K562 (cell line): Measurements from ENCODE around the gene NAA10. TPM values are rescaled to one million over a fixed set of nuclear protein-coding genes. Genes with fewer than 3 reads are reported as not detected.

ENCODE experiments used
- AFF1 ChIP-seq, 2 experiments: fragments of 450-650 bp; IDR thresholded peaks; 2 replicates each; pipeline ENCODE4 v1.6.1; 2018; ENCODE audit warnings: mild to moderate bottlenecking in 2 of 2, low read depth in 1 of 2; ENCODE audit not compliant: partially characterized antibody in 2 of 2
- E2F1 ChIP-seq: sonication (generic); formaldehyde crosslinking; IDR thresholded peaks from 2 replicates; pipeline ENCODE4 v1.8.1; 2023; ENCODE audit warnings: mild to moderate bottlenecking, missing genetic modification reagents, moderate library complexity
- ELF2 ChIP-seq: fragments of 250-450 bp; sonication (Bioruptor Pico); IDR thresholded peaks from 2 replicates; pipeline ENCODE4 v1.5.0; 2021; ENCODE audit warnings: mild to moderate bottlenecking
- ETV5 ChIP-seq: sonication (generic); formaldehyde crosslinking; IDR thresholded peaks from 2 replicates; pipeline ENCODE4 v1.4.0; 2020; ENCODE audit warnings: low read depth, mild to moderate bottlenecking, missing genetic modification reagents
- GABPB1 ChIP-seq: sonication (generic); formaldehyde crosslinking; IDR thresholded peaks from 2 replicates; pipeline ENCODE4 v1.8.0; 2022; ENCODE audit warnings: mild to moderate bottlenecking, missing genetic modification reagents
- KLF1 ChIP-seq: fragments of 450-650 bp; IDR thresholded peaks from 2 replicates; pipeline ENCODE4 v1.6.1; 2016; ENCODE audit warnings: missing genetic modification characterization, missing compliant biosample characterization
- PHB ChIP-seq: fragments of 250-450 bp; sonication (Bioruptor Pico); IDR thresholded peaks from 2 replicates; pipeline ENCODE4 v1.5.0; 2021
- RBFOX2 ChIP-seq: fragments of 200-400 bp; formaldehyde crosslinking; IDR thresholded peaks from 2 replicates; pipeline ENCODE4 v1.6.1; 2017; ENCODE audit warnings: low read depth, mild to moderate bottlenecking, low read length, moderate library complexity
- TEAD4 ChIP-seq, 2 experiments: sonication (generic) in 1 of 2; formaldehyde crosslinking in 1 of 2; IDR thresholded peaks; 2 replicates each; pipeline versions ENCODE4 v1.6.1 to v1.8.0; 2012 to 2022; ENCODE audit warnings: borderline replicate concordance in 1 of 2, inconsistent platforms in 1 of 2, low read length in 1 of 2, mild to moderate bottlenecking in 1 of 2, missing genetic modification reagents in 1 of 2
- ZFP30 ChIP-seq: fragments of 250-450 bp; sonication (Bioruptor Pico); IDR thresholded peaks from 2 replicates; pipeline ENCODE4 v1.8.0; 2022; ENCODE audit warnings: moderate library complexity, mild to moderate bottlenecking, inconsistent platforms, borderline replicate concordance
- ZNF12 ChIP-seq: sonication (generic); formaldehyde crosslinking; IDR thresholded peaks from 2 replicates; pipeline ENCODE4 v1.4.0; 2020; ENCODE audit warnings: mild to moderate bottlenecking, missing genetic modification reagents
- ZNF316 ChIP-seq: fragments of 450-650 bp; IDR thresholded peaks from 2 replicates; pipeline ENCODE4 v1.6.1; 2016
- polyA plus RNA-seq, 8 experiments: library from polyadenylated mRNA; depleted of rRNA in 4 of 8; stranded (reverse) in 5 of 8; unstranded in 3 of 8; fragments of >200 nt; fragmentation: Nextera tagmentation in 2 of 8; fragmentation: Illumina TruSeq in 1 of 8; extraction: Ambion mirVana in 2 of 8; extraction: Trizol in 1 of 8; gene quantifications; 2 replicates each; pipeline versions ENCODE4 v1.2.1 to v1.2.3, GENCODE V29; 2011 to 2014; ENCODE audit warnings: inconsistent platforms in 1 of 8, missing spikeins in 1 of 8
- total RNA-seq, 7 experiments: library from RNA; depleted of rRNA in 6 of 7; stranded (reverse); fragments of >200 nt in 6 of 7; fragmentation: Illumina TruSeq in 2 of 7; extraction: Trizol in 2 of 7; gene quantifications; 2 replicates each; pipeline versions ENCODE4 v1.2.1 to v1.2.3, GENCODE V29; 2011 to 2021; ENCODE audit warnings: low replicate concordance in 1 of 7
- TF ChIP-seq, protein P1 (sequence below): sonication (generic); formaldehyde crosslinking; IDR thresholded peaks from 2 replicates; pipeline ENCODE4 v1.8.0; 2022; ENCODE audit warnings: mild to moderate bottlenecking, missing genetic modification reagents
- TF ChIP-seq, protein P2 (sequence below): fragments of 250-450 bp; sonication (Bioruptor Pico); IDR thresholded peaks from 2 replicates; pipeline ENCODE4 v1.8.0; 2021; ENCODE audit warnings: mild to moderate bottlenecking, moderate library complexity

NAA10 gene
- total and polyA plus RNA-seq, 9 of the 15 experiments (the other 6 are each of a cell fraction or from before 2014, with no cell fraction given) = 11.1 to 250 (median 134) TPM

DNA sequence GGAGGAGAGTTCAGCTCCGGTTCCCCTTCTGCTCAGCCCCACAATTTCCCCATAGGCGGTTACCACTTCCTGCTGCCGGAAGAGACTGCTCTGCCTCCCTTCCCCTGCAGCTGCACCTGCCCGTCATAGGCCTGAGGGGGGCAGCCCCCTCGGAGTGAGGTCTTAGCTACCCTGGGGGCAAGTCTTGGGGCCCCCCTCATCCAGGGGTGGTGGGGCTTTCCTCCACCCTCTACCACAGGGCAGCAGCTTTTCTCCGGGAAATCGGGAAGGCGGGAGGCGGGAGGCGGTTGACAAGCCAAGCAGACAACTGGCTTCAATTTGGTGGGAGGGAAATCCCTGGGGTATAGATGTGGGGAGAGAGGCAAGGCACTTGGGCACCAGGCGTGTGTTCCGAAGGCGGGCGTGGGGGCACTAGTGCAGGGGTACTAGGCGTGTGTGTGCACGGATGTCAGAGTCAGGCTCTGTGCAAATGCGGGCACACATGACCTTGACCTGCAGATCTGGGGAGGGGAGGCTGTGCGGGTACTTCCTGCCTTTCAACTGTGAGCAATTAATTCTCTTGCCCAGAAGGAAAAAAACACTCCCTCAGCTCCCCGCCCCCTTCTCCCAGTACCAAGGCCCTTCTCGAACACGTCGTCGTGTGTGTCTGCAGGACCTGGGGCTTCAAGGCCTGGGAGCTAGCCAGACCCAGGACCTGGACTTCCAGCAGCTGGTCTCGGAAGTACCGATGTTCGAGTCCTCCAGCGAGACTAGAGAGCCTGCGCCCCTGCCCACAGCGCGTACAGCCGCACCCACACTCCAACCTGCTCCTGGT lies 7.8 kb downstream of the NAA10 start (continued):
- TF ChIP-seq E2F1 (CRISPR knock-in tag) (no peak), TEAD4 (IDR thresholded peaks at IDR 0.05; ENCODE audit: low read length) (0 out of 2 replicates have a peak, but pooled peaks have one; percentile 14), TEAD4 (CRISPR knock-in tag; IDR thresholded peaks at IDR 0.05; ENCODE audit: borderline replicate concordance) (no peak), ETV5 (CRISPR knock-in tag) (peak; percentile 97), ZNF316 (no peak), AFF1 (IDR thresholded peaks at IDR 0.05; ENCODE audit: low read depth in 1 of 2, partially characterized antibody in 2 of 2) (no peak), ZFP30 (CRISPR knock-in tag) (no peak), PHB (CRISPR knock-in tag) (no peak), ELF2 (CRISPR knock-in tag) (0 out of 2 replicates have a peak, but pooled peaks have one; percentile 31), GABPB1 (CRISPR knock-in tag) (peak; percentile 71), KLF1 (no peak), RBFOX2 (peak; percentile 28), ZNF12 (0 out of 2 replicates have a peak, but pooled peaks have one; percentile 46)
- TF ChIP-seq, protein P1, sequence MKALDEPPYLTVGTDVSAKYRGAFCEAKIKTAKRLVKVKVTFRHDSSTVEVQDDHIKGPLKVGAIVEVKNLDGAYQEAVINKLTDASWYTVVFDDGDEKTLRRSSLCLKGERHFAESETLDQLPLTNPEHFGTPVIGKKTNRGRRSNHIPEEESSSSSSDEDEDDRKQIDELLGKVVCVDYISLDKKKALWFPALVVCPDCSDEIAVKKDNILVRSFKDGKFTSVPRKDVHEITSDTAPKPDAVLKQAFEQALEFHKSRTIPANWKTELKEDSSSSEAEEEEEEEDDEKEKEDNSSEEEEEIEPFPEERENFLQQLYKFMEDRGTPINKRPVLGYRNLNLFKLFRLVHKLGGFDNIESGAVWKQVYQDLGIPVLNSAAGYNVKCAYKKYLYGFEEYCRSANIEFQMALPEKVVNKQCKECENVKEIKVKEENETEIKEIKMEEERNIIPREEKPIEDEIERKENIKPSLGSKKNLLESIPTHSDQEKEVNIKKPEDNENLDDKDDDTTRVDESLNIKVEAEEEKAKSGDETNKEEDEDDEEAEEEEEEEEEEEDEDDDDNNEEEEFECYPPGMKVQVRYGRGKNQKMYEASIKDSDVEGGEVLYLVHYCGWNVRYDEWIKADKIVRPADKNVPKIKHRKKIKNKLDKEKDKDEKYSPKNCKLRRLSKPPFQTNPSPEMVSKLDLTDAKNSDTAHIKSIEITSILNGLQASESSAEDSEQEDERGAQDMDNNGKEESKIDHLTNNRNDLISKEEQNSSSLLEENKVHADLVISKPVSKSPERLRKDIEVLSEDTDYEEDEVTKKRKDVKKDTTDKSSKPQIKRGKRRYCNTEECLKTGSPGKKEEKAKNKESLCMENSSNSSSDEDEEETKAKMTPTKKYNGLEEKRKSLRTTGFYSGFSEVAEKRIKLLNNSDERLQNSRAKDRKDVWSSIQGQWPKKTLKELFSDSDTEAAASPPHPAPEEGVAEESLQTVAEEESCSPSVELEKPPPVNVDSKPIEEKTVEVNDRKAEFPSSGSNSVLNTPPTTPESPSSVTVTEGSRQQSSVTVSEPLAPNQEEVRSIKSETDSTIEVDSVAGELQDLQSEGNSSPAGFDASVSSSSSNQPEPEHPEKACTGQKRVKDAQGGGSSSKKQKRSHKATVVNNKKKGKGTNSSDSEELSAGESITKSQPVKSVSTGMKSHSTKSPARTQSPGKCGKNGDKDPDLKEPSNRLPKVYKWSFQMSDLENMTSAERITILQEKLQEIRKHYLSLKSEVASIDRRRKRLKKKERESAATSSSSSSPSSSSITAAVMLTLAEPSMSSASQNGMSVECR (CRISPR knock-in tag) = peak; percentile 53; the same call in 1 of the 2 replicates
- TF ChIP-seq, protein P2, sequence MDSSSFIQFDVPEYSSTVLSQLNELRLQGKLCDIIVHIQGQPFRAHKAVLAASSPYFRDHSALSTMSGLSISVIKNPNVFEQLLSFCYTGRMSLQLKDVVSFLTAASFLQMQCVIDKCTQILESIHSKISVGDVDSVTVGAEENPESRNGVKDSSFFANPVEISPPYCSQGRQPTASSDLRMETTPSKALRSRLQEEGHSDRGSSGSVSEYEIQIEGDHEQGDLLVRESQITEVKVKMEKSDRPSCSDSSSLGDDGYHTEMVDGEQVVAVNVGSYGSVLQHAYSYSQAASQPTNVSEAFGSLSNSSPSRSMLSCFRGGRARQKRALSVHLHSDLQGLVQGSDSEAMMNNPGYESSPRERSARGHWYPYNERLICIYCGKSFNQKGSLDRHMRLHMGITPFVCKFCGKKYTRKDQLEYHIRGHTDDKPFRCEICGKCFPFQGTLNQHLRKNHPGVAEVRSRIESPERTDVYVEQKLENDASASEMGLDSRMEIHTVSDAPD (CRISPR knock-in tag) = no peak
